ENCODE results near the gene NUP133.
"Not testable (repeated sequence)": the region's sequence is repeated elsewhere in the genome, so short reads cannot be mapped to it uniquely, and the experiment has no call there.

The NUP133 gene

GRCh38 chr1:229508823-229509337, 739 bp upstream of the NUP133 start:
- DNase-seq = no peak

GRCh38 chr1:229507502-229507901, 639 bp downstream of the NUP133 start:
- no peak for DNase-seq

- no peak for DNase-seq
Measured at GRCh38 chr1:229506633-229507032, 1.5 kb downstream of the NUP133 start.

- no peak for DNase-seq
Measured at GRCh38 chr1:229495782-229496181, 12.4 kb downstream of the NUP133 start.

GRCh38 chr1:229487181-229487580, 21.0 kb downstream of the NUP133 start:
- DNase-seq = no peak

GRCh38 chr1:229485318-229485717, 22.8 kb downstream of the NUP133 start:
- no peak for DNase-seq

GRCh38 chr1:229482511-229482910, 25.6 kb downstream of the NUP133 start:
- DNase-seq = no peak

GRCh38 chr1:229480495-229480894, 27.6 kb downstream of the NUP133 start:
- DNase-seq = no peak

- DNase-seq = no peak
Measured at GRCh38 chr1:229479660-229480399, 28.3 kb downstream of the NUP133 start.

- no peak for DNase-seq
Measured at GRCh38 chr1:229478852-229479251, 29.3 kb downstream of the NUP133 start.

- not testable (repeated sequence) for DNase-seq
Measured at GRCh38 chr1:229475859-229476258, 32.3 kb downstream of the NUP133 start.

GRCh38 chr1:229474509-229474908, 33.6 kb downstream of the NUP133 start:
- no peak for DNase-seq

GRCh38 chr1:229471175-229471574, 37.0 kb downstream of the NUP133 start:
- DNase-seq = no peak

GRCh38 chr1:229470406-229471043, 37.6 kb downstream of the NUP133 start:
- no peak for DNase-seq

GRCh38 chr1:229466887-229467286, 41.3 kb downstream of the NUP133 start:
- DNase-seq = no peak

- no peak for DNase-seq
Measured at GRCh38 chr1:229464672-229465071, 43.5 kb downstream of the NUP133 start.

GRCh38 chr1:229461032-229461668, 47.0 kb downstream of the NUP133 start:
- no peak for DNase-seq

- DNase-seq = no peak
Measured at GRCh38 chr1:229459815-229460214, 48.3 kb downstream of the NUP133 start.

- DNase-seq = no peak
Measured at GRCh38 chr1:229457436-229457835, 50.7 kb downstream of the NUP133 start.

- DNase-seq = no peak
Measured at GRCh38 chr1:229456016-229456415, 52.1 kb downstream of the NUP133 start.

- no peak for DNase-seq
Measured at GRCh38 chr1:229454056-229454455, 54.1 kb downstream of the NUP133 start.

- peak; percentile 1 to 49 for DNase-seq
Measured at GRCh38 chr1:229452956-229453801, 55.0 kb downstream of the NUP133 start.

- no peak for DNase-seq
Measured at GRCh38 chr1:229448845-229449244, 59.3 kb downstream of the NUP133 start.
